ENCODE results near the gene PXT1. TPM values are rescaled to one million over a fixed set of nuclear protein-coding genes. Genes with fewer than 3 reads are reported as not detected.

Gene PXT1
- polyA plus RNA-seq, 3 donors: 0.10 TPM; not detected in 2

DNA sequence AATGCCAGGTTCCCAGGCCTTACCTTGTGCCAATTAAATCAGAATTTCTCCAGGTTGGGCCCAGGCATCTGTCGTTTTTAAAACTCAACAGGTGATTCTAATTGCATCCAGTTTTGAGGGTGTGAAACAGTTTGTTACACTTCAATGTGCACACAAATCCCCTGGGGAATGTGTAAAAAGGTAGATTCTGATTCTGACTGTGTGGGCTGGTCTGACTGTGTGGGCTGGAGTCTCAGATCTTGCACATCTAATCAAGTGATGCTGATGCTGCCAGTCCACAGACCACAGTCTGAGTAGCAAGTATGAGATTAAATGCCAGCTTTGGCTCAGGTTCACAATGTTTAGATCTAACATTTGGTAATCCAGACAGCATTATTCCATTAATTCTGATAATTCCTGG is 42.7 kb downstream of the PXT1 start:
- no peak for DNase-seq (ENCODE audit: low read depth in 3 of 3, low spot score in 2 of 3)

DNA sequence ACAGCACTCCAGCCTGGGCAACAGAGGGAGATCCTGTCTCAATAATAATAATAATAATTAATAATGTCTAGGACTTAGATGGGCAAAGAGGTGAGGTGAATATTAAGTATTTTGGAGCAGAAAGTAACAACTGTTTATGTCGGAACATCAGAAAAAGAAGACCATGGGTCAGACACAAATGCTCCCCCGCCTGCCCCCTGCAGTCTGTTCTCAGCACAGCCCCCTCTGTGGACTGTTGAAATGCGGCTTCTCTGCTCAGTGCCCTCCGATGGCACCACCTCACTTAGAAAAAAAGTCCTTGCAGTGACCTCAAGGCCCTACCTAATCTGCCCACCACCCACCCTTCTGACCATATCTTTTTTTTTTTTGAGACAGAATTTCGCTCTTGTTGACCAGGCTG is 50.0 kb downstream of the PXT1 start:
- no peak for DNase-seq (ENCODE audit: low read depth in 3 of 3, low spot score in 2 of 3)

DNA sequence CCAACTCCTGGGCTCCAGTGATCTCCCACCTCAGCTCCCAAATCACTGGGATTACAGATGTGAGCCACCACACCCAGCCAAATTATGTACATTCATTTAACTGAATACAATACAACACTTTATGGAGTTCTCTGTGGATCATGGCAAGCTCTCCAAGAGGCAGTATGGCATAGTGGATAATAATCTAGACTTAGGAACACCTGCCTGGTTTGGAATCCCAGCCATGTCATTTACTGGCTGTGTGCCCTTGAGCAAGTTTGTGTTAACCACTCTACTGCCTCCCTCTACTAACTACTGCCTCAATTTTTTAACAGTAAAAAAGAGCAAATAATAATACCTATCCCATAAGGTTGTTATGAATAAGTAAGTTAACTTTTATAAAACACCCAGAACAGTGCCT is 53.3 kb downstream of the PXT1 start:
- DNase-seq (ENCODE audit: low read depth in 3 of 3, low spot score in 2 of 3): no peak

DNA sequence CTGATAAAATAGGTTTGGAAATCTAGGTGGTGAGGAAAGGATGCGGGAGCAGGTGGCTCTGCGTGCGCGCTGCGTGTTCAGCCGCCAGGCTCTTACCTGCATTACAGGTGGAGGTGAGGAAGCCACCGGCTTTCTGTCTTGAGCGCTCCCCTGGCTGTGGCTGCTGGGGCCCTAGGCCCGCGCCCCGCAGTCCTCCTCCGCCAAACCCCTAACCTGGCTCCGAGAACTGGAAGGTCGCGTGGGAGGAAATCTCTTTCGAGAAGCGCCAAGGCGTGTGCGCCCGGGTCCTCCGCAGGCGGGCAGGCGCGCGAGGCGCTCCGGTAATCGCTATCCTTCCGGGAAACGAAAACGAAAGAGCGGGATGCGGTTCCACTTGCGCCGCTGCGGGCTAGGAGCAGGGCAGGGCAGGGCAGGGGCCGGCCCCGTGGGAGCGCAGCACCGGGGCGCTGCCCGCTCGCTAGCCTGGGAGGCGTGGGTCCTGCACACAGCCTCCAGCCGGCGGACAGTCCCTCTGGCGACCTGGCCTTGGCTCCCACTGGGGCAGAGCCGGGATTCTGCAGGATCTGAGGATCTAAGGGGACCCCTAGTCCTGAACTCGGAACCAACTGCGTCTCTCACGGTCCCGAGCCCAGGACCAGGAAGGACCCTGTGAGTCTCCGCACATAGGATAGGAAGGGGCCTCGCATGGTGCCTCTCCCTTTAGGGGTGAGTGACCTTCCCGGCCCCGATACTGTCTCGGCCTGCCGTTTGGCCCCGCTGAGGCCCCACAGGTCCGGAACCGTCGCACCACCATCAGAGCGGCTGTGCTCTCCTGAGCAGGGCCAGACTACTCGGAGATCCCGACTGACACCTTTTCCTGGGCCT is 55.0 kb downstream of the PXT1 start, which contains the start of gene ETV7:
Gene ETV7, minus strand, starts transcription at position 230 of the 864 bp plus-strand sequence. Its CDS starts 128 bp downstream, at position 102.
- peak in 1 of 3 donors; percentile 15 for DNase-seq (ENCODE audit: low read depth in 3 of 3, low spot score in 2 of 3)

DNA sequence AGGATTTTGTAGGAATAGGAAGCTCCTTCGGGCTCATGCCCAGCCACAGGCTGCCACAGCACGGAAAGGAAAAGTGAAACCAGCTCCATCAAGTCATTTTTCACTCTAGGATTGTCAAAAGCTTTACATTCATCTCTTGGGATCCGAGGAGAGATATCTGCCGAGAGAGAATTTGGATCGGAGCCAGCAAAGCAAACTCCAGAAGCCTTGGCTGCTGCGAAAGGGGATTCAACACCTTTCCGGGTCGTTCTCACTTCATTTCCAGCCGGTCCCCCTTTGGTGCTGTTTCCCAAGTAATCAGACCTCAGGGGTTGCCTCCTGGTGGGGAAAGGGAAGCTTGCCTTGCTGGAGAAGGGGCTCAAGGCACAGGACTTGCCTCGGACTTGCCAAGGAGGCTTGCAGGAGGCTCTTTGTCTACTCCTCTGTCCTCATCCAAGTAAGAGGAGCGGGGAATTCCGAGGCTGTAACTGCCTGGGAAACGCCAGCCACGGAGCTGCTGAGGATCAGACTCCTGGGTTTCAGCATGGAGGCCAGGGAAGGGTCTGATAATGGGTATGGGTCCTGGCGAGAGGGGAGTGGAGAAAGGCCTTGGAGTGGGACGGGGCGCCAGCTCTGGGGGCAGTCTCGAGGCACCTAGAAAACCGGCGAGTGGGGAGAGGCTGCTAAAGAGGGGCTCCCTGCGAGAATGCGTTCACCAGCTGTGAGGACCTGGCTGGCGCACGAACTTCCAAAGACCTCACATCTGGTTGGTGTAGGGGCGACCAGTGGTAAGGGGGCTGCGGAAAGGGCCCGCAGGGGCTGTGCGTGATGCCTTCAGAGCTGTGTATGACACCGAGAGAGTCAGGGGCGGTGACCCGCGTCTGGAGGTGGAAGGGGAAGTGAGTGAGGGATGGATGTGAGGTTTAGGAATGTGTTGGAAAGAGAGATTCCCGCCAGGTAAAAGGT is 55.9 kb downstream of the PXT1 start:
- DNase-seq (ENCODE audit: low read depth in 3 of 3, low spot score in 2 of 3): peak in 1 of 3 donors; percentile 38

DNA sequence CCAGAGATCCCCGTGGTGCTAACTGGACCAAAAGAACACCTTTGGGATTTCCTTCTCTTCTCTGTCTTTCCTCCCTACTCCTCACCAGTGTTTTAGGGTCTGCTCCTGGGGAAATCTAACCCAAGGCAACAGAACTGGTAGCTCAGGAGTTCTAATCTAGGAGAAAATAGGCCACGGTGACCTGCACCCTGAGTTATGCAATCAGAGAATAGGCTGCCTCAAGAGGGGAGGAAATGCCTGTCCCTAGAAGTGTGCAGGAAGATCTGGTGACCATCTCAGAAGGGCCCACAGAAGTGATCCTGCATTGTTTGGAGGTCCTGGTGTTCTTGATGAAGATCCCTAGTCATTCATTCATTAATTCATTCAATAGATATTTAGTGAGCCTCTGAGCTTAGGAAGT is 58.6 kb downstream of the PXT1 start:
- DNase-seq (ENCODE audit: low read depth in 3 of 3, low spot score in 2 of 3): no peak

DNA sequence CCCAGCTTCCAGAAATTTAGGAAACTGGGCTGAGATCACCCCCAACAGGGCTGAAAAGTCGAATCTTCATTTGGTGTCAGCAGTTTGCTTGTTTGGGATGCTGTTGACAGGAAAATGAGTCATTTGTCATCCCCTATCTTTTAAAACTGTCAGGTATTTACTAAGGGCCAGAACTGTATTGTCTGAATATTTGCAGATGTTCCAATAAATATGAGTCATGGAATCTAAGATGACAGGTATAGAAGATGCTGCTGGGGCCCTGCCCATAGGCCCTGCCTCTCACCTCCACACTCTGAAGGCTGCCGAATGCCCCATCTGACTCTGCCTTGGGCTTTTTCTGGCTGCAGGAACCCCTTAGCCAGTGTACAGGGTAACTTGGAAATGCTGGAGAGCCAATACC is 59.0 kb downstream of the PXT1 start:
- no peak for DNase-seq (ENCODE audit: low read depth in 3 of 3, low spot score in 2 of 3)

DNA sequence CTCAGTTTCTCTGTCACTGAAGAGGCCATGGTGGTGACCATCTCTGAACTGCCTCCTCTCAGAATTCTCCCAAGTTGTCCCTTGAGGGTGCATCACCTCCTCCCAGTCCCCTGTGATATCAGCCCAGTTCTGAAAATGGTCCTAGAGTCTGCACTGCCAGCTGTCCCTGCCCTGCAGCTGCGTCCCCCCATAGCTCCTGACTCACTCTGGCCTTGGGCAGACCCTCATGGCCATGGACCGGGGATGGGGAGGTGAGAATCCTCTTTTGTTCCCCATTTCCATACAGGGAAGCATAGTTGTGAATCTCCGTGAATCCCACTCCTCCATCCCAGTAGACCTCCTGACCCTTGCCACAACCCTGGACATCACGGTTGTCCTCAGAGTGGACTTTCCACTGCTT is 59.7 kb downstream of the PXT1 start:
- no peak for DNase-seq (ENCODE audit: low read depth in 3 of 3, low spot score in 2 of 3)

DNA sequence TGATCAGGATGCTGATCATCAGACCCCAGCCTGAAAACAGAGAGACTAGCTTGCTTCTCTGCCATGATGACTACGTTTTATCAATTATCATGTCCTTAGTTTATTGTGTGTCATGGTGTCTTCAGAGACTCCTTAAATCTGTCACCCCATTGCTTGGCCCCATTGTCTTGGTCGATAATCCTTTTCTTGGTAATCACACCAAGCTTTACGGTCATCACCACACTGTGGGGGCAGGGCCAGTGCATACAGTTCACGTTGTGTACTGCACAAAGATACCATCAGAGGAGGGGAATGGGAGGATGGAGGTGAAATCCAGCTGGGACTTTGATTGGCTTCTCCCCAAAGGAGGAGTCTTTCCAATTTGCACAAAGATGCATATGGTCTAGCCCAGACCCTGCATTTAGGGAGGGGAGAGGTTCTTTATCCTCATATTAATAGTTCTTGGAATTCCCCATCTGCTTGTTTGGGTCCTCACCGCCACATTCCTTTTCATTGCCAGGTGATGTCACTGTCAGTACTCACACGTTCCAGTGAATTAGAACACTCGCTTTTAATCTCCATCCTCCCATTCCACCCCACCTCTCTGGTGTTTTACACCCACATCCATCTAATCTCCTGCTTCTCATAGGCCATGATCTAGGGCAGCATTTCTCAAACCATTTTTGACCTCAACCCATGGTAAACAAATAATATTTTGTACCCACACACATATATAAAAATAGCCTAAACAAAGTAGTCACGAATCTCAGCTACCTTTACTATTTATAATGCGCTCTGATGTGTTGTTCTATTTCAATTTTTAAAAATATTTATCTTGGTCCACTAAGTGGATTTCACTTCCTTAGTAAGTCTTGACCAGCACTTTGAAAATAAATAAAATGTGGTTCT is 60.9 kb downstream of the PXT1 start:
- no peak for DNase-seq (ENCODE audit: low read depth in 3 of 3, low spot score in 2 of 3)

DNA sequence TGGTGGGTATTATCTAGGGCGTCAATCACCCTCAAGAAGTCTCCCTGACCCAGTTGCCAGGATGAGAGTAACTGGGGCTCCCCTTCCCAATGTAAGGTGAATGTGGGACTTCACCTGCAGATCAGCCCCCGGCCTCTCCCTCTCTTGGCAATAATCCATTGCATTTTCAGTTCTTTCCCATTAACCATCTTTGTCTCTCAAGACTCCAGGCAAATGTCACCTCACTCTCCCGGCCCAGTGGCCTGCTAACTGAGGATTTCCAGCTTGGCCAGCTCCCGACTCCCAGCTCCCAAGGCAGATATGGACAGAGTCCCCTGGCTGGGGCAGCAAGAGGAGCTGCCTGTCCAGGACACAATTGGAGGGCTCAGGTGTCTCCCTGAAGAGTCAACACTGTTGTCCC is 62.5 kb downstream of the PXT1 start:
- DNase-seq (ENCODE audit: low read depth in 3 of 3, low spot score in 2 of 3): no peak

DNA sequence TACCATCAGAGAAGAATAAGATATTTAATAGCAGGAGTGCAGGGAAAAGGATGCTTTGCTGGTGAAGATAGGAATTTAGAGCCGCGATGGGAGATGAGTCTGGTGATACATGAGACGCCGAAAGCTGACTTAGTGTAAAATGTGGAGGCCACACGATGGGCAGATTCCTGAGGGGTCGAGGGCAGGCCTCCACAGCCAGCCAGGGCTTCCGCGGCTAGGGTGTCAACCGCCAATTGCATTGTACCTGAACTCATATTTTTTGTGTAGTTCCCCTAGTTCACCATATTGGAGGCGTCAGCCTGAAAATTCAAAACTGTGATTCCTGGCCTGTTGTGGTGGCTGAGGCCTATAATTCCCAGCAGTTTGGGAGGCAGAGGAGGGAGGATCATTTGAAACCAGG is 63.7 kb downstream of the PXT1 start:
- no peak for DNase-seq (ENCODE audit: low read depth in 3 of 3, low spot score in 2 of 3)

DNA sequence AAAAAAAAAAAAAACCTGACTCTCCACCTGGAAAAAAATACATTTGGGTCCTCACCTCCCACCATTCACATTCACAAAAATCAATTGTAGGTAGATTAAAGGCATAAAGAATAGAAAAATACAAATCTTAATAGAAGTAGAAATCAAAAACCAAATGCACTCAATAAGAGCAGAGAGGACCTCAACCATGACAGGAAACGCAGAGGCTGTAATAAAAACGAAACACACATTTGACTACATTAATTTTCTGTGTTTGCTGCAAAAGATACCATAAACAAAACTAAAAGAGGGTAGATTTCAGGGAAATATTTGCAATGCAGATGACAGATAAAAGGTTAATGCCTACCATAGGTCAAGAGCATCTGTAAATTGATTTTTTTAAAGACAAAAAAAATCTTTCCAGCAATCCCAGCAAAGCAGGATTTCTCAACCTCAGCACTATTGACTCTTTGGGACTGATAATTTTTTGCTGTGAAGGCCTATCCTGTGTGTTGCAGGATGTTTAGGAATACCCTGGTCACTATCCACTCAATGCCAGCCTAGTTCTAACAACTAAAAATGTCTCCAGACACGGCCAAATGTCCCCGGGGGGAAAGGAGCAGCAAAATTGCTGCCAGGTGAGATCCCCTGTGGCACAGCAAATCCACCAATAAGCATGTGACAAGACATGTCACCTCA is 64.3 kb downstream of the PXT1 start:
- DNase-seq (ENCODE audit: low read depth in 3 of 3, low spot score in 2 of 3): no peak

DNA sequence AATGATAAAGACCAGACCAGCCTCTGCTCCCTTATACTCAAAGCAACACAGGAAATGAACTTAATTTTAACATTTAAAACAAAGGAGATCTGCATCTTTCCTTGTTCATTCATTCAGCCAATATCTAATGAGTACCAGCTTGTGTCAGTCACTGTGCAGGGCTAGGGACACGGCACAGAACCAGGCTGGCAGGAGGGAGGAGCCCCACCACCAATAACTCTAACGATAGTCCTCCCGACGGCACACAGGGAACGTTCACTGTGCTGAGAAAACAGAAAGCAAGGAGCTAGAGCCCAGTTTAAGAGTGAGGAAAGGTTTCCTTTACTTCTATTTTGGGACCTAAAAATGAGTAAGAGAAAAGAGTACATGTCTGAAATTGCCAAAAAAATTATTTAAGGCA is 65.1 kb downstream of the PXT1 start:
- DNase-seq (ENCODE audit: low read depth in 3 of 3, low spot score in 2 of 3): no peak

DNA sequence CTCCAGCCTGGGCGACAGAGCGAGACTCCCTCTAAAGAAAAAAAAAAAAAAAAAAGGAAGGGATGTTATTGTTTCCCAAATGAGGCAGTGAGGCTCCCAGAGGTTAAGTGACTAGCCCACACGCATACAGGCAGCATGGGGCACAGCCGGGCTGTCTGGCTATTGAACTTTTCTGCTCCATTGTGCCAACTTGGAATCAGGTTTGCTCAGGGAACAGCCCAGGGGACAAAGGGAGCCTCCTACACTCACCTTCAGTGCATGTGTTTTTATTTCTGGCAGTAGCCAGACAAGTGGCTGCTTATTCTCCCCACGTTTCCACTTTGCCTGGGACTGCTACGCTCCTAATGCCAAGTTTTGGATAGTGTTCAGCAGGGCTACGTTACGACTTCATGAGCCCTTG is 65.9 kb downstream of the PXT1 start:
- no peak for DNase-seq (ENCODE audit: low read depth in 3 of 3, low spot score in 2 of 3)

DNA sequence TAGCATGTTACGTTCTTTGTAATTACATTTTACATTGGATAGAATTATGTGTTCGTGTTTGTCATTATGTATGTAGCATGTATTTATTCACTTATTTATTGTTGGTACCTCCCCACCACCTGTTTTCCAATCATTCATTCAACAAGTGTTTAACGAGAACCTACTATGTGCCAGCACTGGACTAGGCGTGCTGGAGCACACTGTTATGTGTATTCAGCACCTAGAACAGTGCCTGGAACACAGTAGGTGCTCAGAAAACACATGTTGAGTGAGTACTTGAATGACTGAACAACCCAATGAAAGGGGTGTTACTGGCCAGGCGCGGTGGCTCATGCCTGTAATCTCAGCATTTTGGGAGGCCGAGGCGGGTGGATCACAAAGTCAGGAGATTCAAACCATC is 66.5 kb downstream of the PXT1 start:
- DNase-seq (ENCODE audit: low read depth in 3 of 3, low spot score in 2 of 3): no peak

DNA sequence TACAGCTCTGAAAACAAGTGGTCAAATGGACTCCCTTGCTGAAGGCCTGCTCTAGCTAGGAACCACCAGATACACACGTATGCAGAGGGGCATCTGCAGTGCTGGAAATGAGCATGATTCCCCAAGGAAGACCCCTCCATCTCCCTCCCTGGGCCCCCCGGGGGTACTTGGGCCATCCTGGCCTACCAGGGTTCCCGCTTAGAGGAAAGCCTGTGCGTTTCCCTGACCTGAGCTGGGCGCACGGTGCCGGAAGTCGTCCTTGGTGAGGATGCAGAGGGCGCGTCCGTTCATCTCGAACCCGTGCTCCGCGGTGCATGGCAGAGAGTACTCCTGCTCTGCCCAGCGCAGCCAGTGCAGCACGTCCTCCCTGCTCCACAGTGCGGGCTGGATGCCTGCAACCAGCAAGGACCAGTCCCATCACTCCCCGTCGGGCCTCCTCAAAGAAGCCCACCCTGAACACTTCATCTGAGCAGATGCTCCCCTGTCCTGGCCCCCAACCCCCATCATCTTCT is 67.0 kb downstream of the PXT1 start:
- no peak for DNase-seq (ENCODE audit: low read depth in 3 of 3, low spot score in 2 of 3)

DNA sequence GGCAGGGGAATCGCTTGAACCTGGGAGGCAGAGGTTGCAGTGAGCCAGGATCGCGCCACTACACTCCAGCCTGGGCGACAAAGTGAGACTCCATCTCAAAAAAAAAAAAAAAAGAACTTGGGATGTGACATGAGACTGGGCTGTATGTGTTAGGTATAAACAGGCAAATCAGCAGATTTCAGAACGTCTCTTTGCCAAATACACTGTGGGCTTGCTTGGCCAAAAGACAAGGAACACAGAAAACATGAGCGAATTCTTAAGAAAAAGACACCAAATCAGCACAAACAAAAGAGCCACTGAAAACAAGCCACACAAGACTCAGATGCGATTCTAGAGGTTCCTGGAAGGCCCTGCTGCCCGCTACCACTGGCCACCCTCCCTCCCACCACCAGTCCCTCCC is 67.7 kb downstream of the PXT1 start:
- no peak for DNase-seq (ENCODE audit: low read depth in 3 of 3, low spot score in 2 of 3)

DNA sequence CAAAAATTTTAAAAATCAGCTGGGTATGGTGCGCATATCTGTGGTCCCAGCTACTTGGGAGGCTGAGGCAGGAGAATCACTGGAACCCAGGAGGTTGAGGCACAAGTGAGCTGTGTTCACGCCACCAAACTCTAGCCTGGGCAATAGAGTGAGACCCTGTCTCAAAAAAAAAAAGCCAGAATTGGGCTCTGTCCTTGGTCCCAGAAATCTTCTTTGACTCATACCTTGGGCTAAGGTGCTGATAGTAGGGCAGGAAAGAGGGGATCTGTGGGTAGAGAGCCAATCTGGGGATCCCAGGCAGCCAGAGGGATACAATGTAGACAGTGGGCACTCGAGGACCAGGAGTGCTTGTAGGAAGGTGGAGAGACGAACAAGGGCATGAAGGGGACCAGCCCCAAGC is 68.5 kb downstream of the PXT1 start:
- DNase-seq (ENCODE audit: low read depth in 3 of 3, low spot score in 2 of 3): no peak

DNA sequence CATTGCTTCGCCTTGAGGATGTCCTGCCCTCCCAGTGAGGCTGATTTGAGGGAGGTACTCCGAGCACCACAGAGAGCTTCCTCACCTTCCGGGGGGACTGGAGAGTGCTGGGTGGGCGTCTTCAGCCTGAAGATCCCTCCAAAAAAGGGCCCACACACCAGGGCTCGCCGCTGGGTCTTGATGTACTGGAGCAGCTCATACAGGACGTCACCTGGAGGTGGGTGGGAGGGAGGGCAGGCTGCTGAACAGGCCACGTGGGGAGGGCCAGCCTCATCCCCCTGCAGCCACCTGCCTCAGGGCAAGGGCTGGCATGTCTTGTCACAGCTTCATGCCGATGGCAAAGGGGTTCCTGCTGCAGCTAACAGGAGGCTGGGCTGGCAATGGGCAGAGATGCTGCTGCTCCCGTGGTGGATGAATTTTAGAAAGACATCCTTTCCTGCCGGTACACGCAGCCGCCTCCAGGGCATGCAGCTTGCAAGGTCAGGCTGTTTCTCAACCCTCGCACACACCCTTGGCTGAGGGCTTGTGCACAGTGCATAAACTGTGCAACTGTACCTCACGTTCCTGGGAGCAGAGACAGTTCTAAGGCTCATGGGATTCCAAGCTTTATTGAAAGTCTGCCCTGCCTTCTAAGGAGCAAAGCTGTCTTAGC is 69.2 kb downstream of the PXT1 start:
- DNase-seq (ENCODE audit: low read depth in 3 of 3, low spot score in 2 of 3): no peak
